ENCODE results near the gene RGS12. TPM values are rescaled to one million over a fixed set of nuclear protein-coding genes. Genes with fewer than 3 reads are reported as not detected.

RGS12 gene
- total RNA-seq, 5 donors from 2014 or later (not counting 1 experiment from before 2014, with no cell fraction given): 6.4 to 15.3 (median 10.5) TPM

- Histone ChIP-seq H3K36me3 (ENCODE audit: control insufficient read depth in 2 of 2, extremely low read depth in 1 of 2, insufficient read depth in 1 of 2, low read length in 1 of 2) (peaks cover 6 to 8% of the 10 kb centered on the region in 2 donors), H3K4me1 (ENCODE audit: control insufficient read depth in 1 of 2, extremely low read depth in 1 of 2, insufficient read depth in 2 of 2, low read length in 2 of 2) (no peaks in the 10 kb centered on the region), H3K27me3 (replicated peaks in 1 of 2; ENCODE audit: control insufficient read depth in 2 of 2, extremely low read depth in 1 of 2, insufficient read depth in 2 of 2, low read length in 1 of 2) (no peaks in the 10 kb centered on the region), H3K27ac (ENCODE audit: low read length) (no peak overlapping the region), H3K4me3 (ENCODE audit: control insufficient read depth in 1 of 2, extremely low read depth in 1 of 2, low read length in 1 of 2) (no peak overlapping the region), H3K9me3 (no peaks in the 10 kb centered on the region)
- peaks cover 0 to 12% (median 0%) of the 10 kb centered on the region in 3 donors for H3K4me1 Mint-ChIP-seq
- H3K4me3 Mint-ChIP-seq: no peak overlapping the region
- H3K9me3 Mint-ChIP-seq: peaks cover 0 to 7% (median 0%) of the 10 kb centered on the region in 3 donors
- DNase-seq (no peak), ATAC-seq (replicated peaks in 1 of 4) (no peak)
- POLR2A ChIA-PET: no interaction called here
- CTCF ChIA-PET: no interaction called here
- no peak overlapping the region for H3K27ac Mint-ChIP-seq
- 87% methylated on average over 12 of the region's 14 CpGs for WGBS (ENCODE audit: insufficient coverage)
- H3K36me3 Mint-ChIP-seq: peaks cover 23% of the 10 kb centered on the region
- no peaks in the 10 kb centered on the region for H3K27me3 Mint-ChIP-seq
Measured at GRCh38 chr4:3321295-3321889, 28.6 kb downstream of the RGS12 start.

GRCh38 chr4:3322059-3322550 is 29.3 kb downstream of the RGS12 start:
- H3K4me1 Mint-ChIP-seq: peaks cover 0 to 12% (median 4%) of the 10 kb centered on the region in 3 donors
- H3K9me3 Mint-ChIP-seq: peaks cover 0 to 7% (median 0%) of the 10 kb centered on the region in 3 donors
- Histone ChIP-seq H3K4me3 (ENCODE audit: control insufficient read depth in 1 of 2, extremely low read depth in 1 of 2, low read length in 1 of 2) (no peak overlapping the region), H3K27ac (ENCODE audit: low read length) (no peak overlapping the region), H3K36me3 (ENCODE audit: control insufficient read depth in 2 of 2, extremely low read depth in 1 of 2, insufficient read depth in 1 of 2, low read length in 1 of 2) (peaks cover 3 to 4% of the 10 kb centered on the region in 2 donors), H3K9me3 (no peaks in the 10 kb centered on the region), H3K27me3 (replicated peaks in 1 of 2; ENCODE audit: control insufficient read depth in 2 of 2, extremely low read depth in 1 of 2, insufficient read depth in 2 of 2, low read length in 1 of 2) (no peaks in the 10 kb centered on the region), H3K4me1 (ENCODE audit: control insufficient read depth in 1 of 2, extremely low read depth in 1 of 2, insufficient read depth in 2 of 2, low read length in 2 of 2) (no peaks in the 10 kb centered on the region)
- H3K27me3 Mint-ChIP-seq: no peaks in the 10 kb centered on the region
- H3K4me3 Mint-ChIP-seq: no peak overlapping the region
- peaks cover 18% of the 10 kb centered on the region for H3K36me3 Mint-ChIP-seq
- DNase-seq (no peak), ATAC-seq (replicated peaks in 1 of 4) (no peak)
- ChIA-PET CTCF (no interaction called here), POLR2A (no interaction called here)
- 98% methylated on average over 5 of the region's 10 CpGs for whole genome bisulfite sequencing (ENCODE audit: insufficient coverage)
- no peak overlapping the region for H3K27ac Mint-ChIP-seq

- CTCF ChIA-PET: no interaction called here
- Histone ChIP-seq H3K36me3 (ENCODE audit: control insufficient read depth in 2 of 2, extremely low read depth in 1 of 2, insufficient read depth in 1 of 2, low read length in 1 of 2) (peaks cover 0 to 3% of the 10 kb centered on the region in 2 donors), H3K4me3 (ENCODE audit: control insufficient read depth in 1 of 2, extremely low read depth in 1 of 2, low read length in 1 of 2) (no peak overlapping the region), H3K27me3 (replicated peaks in 1 of 2; ENCODE audit: control insufficient read depth in 2 of 2, extremely low read depth in 1 of 2, insufficient read depth in 2 of 2, low read length in 1 of 2) (no peaks in the 10 kb centered on the region), H3K27ac (ENCODE audit: low read length) (no peak overlapping the region), H3K9me3 (no peaks in the 10 kb centered on the region), H3K4me1 (ENCODE audit: control insufficient read depth in 1 of 2, extremely low read depth in 1 of 2, insufficient read depth in 2 of 2, low read length in 2 of 2) (no peaks in the 10 kb centered on the region)
- H3K4me1 Mint-ChIP-seq: peaks cover 2 to 12% (median 9%) of the 10 kb centered on the region in 3 donors
- POLR2A ChIA-PET: interaction anchor here in 1 of 2 donors (0.6 kb wide), 1 partner anchor 594 kb away, joined by 3 read pairs; no protein-coding TSS in a partner anchor
- ATAC-seq (replicated peaks in 1 of 4) (no peak), DNase-seq (no peak)
- peaks cover 16% of the 10 kb centered on the region for H3K36me3 Mint-ChIP-seq
- no peak overlapping the region for H3K27ac Mint-ChIP-seq
- H3K9me3 Mint-ChIP-seq: peaks cover 0 to 7% (median 0%) of the 10 kb centered on the region in 3 donors
- 93% methylated on average over 3 of the region's 21 CpGs for WGBS (ENCODE audit: insufficient coverage)
- no peak overlapping the region for H3K4me3 Mint-ChIP-seq
- H3K27me3 Mint-ChIP-seq: no peaks in the 10 kb centered on the region
Measured at GRCh38 chr4:3323071-3323481, 30.3 kb downstream of the RGS12 start.

GRCh38 chr4:3324093-3324815 is 31.4 kb downstream of the RGS12 start:
- Histone ChIP-seq H3K4me3 (ENCODE audit: control insufficient read depth in 1 of 2, extremely low read depth in 1 of 2, low read length in 1 of 2) (no peak overlapping the region), H3K36me3 (ENCODE audit: control insufficient read depth in 2 of 2, extremely low read depth in 1 of 2, insufficient read depth in 1 of 2, low read length in 1 of 2) (peaks cover 0 to 7% of the 10 kb centered on the region in 2 donors), H3K27ac (ENCODE audit: low read length) (no peak overlapping the region), H3K9me3 (no peaks in the 10 kb centered on the region), H3K27me3 (replicated peaks in 1 of 2; ENCODE audit: control insufficient read depth in 2 of 2, extremely low read depth in 1 of 2, insufficient read depth in 2 of 2, low read length in 1 of 2) (no peaks in the 10 kb centered on the region), H3K4me1 (ENCODE audit: control insufficient read depth in 1 of 2, extremely low read depth in 1 of 2, insufficient read depth in 2 of 2, low read length in 2 of 2) (no peaks in the 10 kb centered on the region)
- peaks cover 0 to 7% (median 0%) of the 10 kb centered on the region in 3 donors for H3K9me3 Mint-ChIP-seq
- WGBS (ENCODE audit: insufficient coverage): 96% methylated on average over 16 of the region's 18 CpGs
- no peak overlapping the region for H3K27ac Mint-ChIP-seq
- no peaks in the 10 kb centered on the region for H3K27me3 Mint-ChIP-seq
- ChIA-PET CTCF (interaction anchor here in 1 of 2 donors (0.7 kb wide), 1 partner anchor 20 kb away, joined by 5 read pairs; no protein-coding TSS in a partner anchor), POLR2A (interaction anchor here in 1 of 2 donors (0.5 kb wide), 1 partner anchor 28 kb away, joined by 3 read pairs; no protein-coding TSS in a partner anchor)
- no peak for ATAC-seq (replicated peaks in 1 of 4)
- no peak for DNase-seq
- no peak overlapping the region for H3K4me3 Mint-ChIP-seq
- peaks cover 16% of the 10 kb centered on the region for H3K36me3 Mint-ChIP-seq
- peaks cover 2 to 12% (median 9%) of the 10 kb centered on the region in 3 donors for H3K4me1 Mint-ChIP-seq

- no peak for ATAC-seq (replicated peaks in 1 of 4)
- no peaks in the 10 kb centered on the region for H3K27me3 Mint-ChIP-seq
- no peak for DNase-seq
Measured at GRCh38 chr4:3328814-3329663, 36.2 kb downstream of the RGS12 start.

GRCh38 chr4:3329887-3330286 is 37.1 kb downstream of the RGS12 start:
- H3K36me3 ChIP-seq (ENCODE audit: control insufficient read depth in 2 of 2, extremely low read depth in 1 of 2, insufficient read depth in 1 of 2, low read length in 1 of 2): peaks cover 0 to 5% of the 10 kb centered on the region in 2 donors
- H3K36me3 Mint-ChIP-seq: no peaks in the 10 kb centered on the region
- WGBS (ENCODE audit: insufficient coverage): 100% methylated on average over 1 of the region's 3 CpGs
- H3K27ac Mint-ChIP-seq: no peak overlapping the region
- H3K4me3 ChIP-seq (ENCODE audit: control insufficient read depth in 1 of 2, extremely low read depth in 1 of 2, low read length in 1 of 2): no peak overlapping the region
- H3K4me1 Mint-ChIP-seq: peaks cover 4 to 12% (median 4%) of the 10 kb centered on the region in 3 donors
- H3K27me3 ChIP-seq (replicated peaks in 1 of 2; ENCODE audit: control insufficient read depth in 2 of 2, extremely low read depth in 1 of 2, insufficient read depth in 2 of 2, low read length in 1 of 2): no peaks in the 10 kb centered on the region
- POLR2A ChIA-PET: no interaction called here
- H3K27me3 Mint-ChIP-seq: no peaks in the 10 kb centered on the region
- ATAC-seq (replicated peaks in 1 of 4) (no peak), DNase-seq (no peak)
- H3K4me3 Mint-ChIP-seq: no peak overlapping the region
- peaks cover 0 to 7% (median 0%) of the 10 kb centered on the region in 3 donors for H3K9me3 Mint-ChIP-seq
- H3K27ac ChIP-seq (ENCODE audit: low read length): no peak overlapping the region
- no peaks in the 10 kb centered on the region for H3K9me3 ChIP-seq
- CTCF ChIA-PET: no interaction called here
- no peaks in the 10 kb centered on the region for H3K4me1 ChIP-seq (ENCODE audit: control insufficient read depth in 1 of 2, extremely low read depth in 1 of 2, insufficient read depth in 2 of 2, low read length in 2 of 2)

More at GRCh38 chr4:3328814-3329663, 36.2 kb downstream of the RGS12 start:
- H3K27ac Mint-ChIP-seq: no peak overlapping the region
- Histone ChIP-seq H3K36me3 (ENCODE audit: control insufficient read depth in 2 of 2, extremely low read depth in 1 of 2, insufficient read depth in 1 of 2, low read length in 1 of 2) (peaks cover 0 to 5% of the 10 kb centered on the region in 2 donors), H3K4me3 (ENCODE audit: control insufficient read depth in 1 of 2, extremely low read depth in 1 of 2, low read length in 1 of 2) (no peak overlapping the region), H3K27ac (ENCODE audit: low read length) (no peak overlapping the region), H3K9me3 (no peaks in the 10 kb centered on the region), H3K27me3 (replicated peaks in 1 of 2; ENCODE audit: control insufficient read depth in 2 of 2, extremely low read depth in 1 of 2, insufficient read depth in 2 of 2, low read length in 1 of 2) (no peaks in the 10 kb centered on the region), H3K4me1 (ENCODE audit: control insufficient read depth in 1 of 2, extremely low read depth in 1 of 2, insufficient read depth in 2 of 2, low read length in 2 of 2) (no peaks in the 10 kb centered on the region)
- ChIA-PET POLR2A (no interaction called here), CTCF (interaction anchor here in 1 of 2 donors (0.5 kb wide), 1 partner anchor 33 kb away, joined by 3 read pairs; no protein-coding TSS in a partner anchor)
- peaks cover 0 to 7% (median 0%) of the 10 kb centered on the region in 3 donors for H3K9me3 Mint-ChIP-seq
- WGBS (ENCODE audit: insufficient coverage): 95% methylated on average over 2 of the region's 10 CpGs
- H3K36me3 Mint-ChIP-seq: peaks cover 3% of the 10 kb centered on the region
- peaks cover 4 to 12% (median 4%) of the 10 kb centered on the region in 3 donors for H3K4me1 Mint-ChIP-seq
- no peak overlapping the region for H3K4me3 Mint-ChIP-seq
